ENCODE measurements around the gene DLX6. TPM values are rescaled to one million over a fixed set of nuclear protein-coding genes. Genes with fewer than 3 reads are reported as not detected.

The DLX6 gene
- total RNA-seq, 1 donor, result not detected

GRCh38 chr7:96976106-96976505 is 29.2 kb upstream of the DLX6 start:
- no peak for TF ChIP-seq CTCF (IDR thresholded peaks at IDR 0.05; ENCODE audit: insufficient read depth, low read length)
- DNase-seq (ENCODE audit: low read depth), result no peak

GRCh38 chr7:96977445-96977844 is 27.9 kb upstream of the DLX6 start:
- no peak overlapping the region for H3K4me3 ChIP-seq (ENCODE audit: low read depth, low read length)
- no peak for DNase-seq (ENCODE audit: low read depth)
- no peak for TF ChIP-seq CTCF (IDR thresholded peaks at IDR 0.05; ENCODE audit: insufficient read depth, low read length)

More at GRCh38 chr7:96976106-96976505, 29.2 kb upstream of the DLX6 start:
- no peak overlapping the region for H3K4me3 ChIP-seq (ENCODE audit: low read depth, low read length)

- no peak overlapping the region for H3K4me3 ChIP-seq (ENCODE audit: low read depth, low read length)
- no peak for TF ChIP-seq CTCF (IDR thresholded peaks at IDR 0.05; ENCODE audit: insufficient read depth, low read length)
- no peak for DNase-seq (ENCODE audit: low read depth)
Measured at GRCh38 chr7:96979551-96980276, 25.6 kb upstream of the DLX6 start.

DNA sequence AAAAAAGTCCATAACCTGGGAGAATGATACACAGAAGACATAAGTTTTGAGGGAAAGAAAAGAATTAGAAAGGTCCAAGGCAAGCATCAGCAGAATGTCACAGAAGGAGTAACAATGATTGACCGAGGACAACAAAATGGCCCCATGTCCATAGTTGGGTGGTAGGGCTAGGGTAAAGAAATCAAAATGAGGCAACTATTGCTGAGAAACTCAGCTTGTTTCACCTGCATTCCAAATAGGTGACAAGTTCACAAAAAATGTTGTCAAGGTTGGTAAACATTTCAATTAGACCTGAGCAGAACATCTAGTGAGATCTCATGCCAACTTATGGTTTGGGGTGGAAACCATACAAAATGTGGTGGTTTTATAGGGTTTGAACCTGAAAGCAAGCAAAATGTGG is 22.8 kb upstream of the DLX6 start:
- H3K4me3 ChIP-seq (ENCODE audit: low read depth, low read length), result no peak overlapping the region
- DNase-seq (ENCODE audit: low read depth), result no peak
- TF ChIP-seq CTCF (IDR thresholded peaks at IDR 0.05; ENCODE audit: insufficient read depth, low read length), result no peak

DNA sequence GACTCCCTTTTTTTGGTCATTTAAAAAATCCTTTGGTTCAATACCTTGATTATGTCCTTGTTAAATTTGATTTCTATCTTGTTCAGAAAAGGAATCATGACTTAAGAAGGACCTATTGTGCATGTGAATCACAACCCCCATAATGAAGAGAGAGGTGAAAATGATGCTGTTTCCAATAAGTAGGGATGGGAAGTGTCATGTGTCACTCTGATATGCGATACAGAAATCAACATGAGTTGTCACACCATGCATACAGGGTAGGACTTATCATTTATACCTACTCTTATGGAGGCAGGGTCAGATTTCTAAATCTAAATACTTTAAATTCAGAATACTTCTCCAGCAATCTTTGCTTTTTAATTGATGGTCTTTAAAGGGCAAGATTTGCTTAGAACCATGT is 19.4 kb upstream of the DLX6 start:
- no peak for DNase-seq (ENCODE audit: low read depth)
- TF ChIP-seq CTCF (IDR thresholded peaks at IDR 0.05; ENCODE audit: insufficient read depth, low read length), result no peak

GRCh38 chr7:96986901-96987300 is 18.5 kb upstream of the DLX6 start:
- H3K4me3 ChIP-seq (ENCODE audit: low read depth, low read length), result no peak overlapping the region
- no peak for TF ChIP-seq CTCF (IDR thresholded peaks at IDR 0.05; ENCODE audit: insufficient read depth, low read length)
- DNase-seq (ENCODE audit: low read depth), result no peak

More for the DNA sequence above, 19.4 kb upstream of the DLX6 start:
- no peak overlapping the region for H3K4me3 ChIP-seq (ENCODE audit: low read depth, low read length)

GRCh38 chr7:96987719-96988118 is 17.6 kb upstream of the DLX6 start:
- no peak overlapping the region for H3K4me3 ChIP-seq (ENCODE audit: low read depth, low read length)
- DNase-seq (ENCODE audit: low read depth), result no peak
- TF ChIP-seq CTCF (IDR thresholded peaks at IDR 0.05; ENCODE audit: insufficient read depth, low read length), result no peak
